SK-N-SH (cell line): ENCODE data around the gene FAM83E.

Experiments
- CHD2 ChIP-seq: fragments of 150-350 bp; IDR thresholded peaks from 2 replicates; pipeline ENCODE4 v1.6.1; 2018; ENCODE audit warnings: low read length; ENCODE audit not compliant: partially characterized antibody
- EZH2phosphoT487 ChIP-seq: fragments of 200-600 bp; sonication (generic); IDR thresholded peaks from 2 replicates; pipeline ENCODE4 v1.6.1; 2017; ENCODE audit warnings: low read depth, mixed run types, mild to moderate bottlenecking, antibody characterized with exemption, moderate library complexity, borderline replicate concordance
- FOXM1 ChIP-seq: IDR thresholded peaks from 2 replicates; pipeline ENCODE4 v1.4.0; 2012; ENCODE audit warnings: low read depth, mild to moderate bottlenecking
- POLR2AphosphoS5 ChIP-seq: IDR thresholded peaks from 2 replicates; pipeline ENCODE4 v1.6.1; 2012; ENCODE audit warnings: low read depth, low read length
- RAD21 ChIP-seq: IDR thresholded peaks from 2 replicates; pipeline ENCODE4 v1.6.1; 2012; ENCODE audit warnings: mild to moderate bottlenecking, low read length
- TF ChIP-seq, protein P1 (sequence below): fragments of 200-600 bp; sonication (generic); IDR thresholded peaks from 2 replicates; pipeline ENCODE4 v1.6.1; 2017; ENCODE audit warnings: antibody characterized with exemption, mild to moderate bottlenecking, moderate library complexity
- TF ChIP-seq, protein P2 (sequence below): IDR thresholded peaks from 2 replicates; pipeline ENCODE4 v1.4.0; 2012; ENCODE audit warnings: low read depth

DNA sequence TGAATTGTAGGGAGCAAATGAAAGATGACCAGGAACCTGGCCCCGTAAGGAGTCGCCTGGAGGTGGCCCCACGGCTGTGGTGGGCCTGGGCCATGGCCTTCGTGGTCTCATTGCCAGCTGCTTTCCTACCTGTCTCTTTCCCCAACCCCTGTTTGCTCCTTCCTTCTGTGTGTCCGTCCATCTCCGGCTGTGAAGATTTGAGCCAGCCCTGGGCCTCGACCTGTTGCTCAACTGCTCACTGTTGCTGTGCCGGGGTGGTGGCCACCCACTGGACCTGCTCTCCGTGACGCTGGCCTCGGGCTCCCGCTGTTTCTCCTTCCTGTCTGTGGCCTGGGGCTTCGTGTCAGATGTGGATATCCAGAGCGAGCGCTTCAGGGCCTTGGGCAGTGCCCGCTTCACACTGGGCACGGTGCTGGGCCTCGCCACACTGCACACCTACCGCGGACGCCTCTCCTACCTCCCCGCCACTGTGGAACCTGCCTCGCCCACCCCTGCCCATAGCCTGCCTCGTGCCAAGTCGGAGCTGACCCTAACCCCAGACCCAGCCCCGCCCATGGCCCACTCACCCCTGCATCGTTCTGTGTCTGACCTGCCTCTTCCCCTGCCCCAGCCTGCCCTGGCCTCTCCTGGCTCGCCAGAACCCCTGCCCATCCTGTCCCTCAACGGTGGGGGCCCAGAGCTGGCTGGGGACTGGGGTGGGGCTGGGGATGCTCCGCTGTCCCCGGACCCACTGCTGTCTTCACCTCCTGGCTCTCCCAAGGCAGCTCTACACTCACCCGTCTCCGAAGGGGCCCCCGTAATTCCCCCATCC is 13.8 kb upstream of the FAM83E start:
- TF ChIP-seq CHD2: no peak
- TF ChIP-seq, protein P1, sequence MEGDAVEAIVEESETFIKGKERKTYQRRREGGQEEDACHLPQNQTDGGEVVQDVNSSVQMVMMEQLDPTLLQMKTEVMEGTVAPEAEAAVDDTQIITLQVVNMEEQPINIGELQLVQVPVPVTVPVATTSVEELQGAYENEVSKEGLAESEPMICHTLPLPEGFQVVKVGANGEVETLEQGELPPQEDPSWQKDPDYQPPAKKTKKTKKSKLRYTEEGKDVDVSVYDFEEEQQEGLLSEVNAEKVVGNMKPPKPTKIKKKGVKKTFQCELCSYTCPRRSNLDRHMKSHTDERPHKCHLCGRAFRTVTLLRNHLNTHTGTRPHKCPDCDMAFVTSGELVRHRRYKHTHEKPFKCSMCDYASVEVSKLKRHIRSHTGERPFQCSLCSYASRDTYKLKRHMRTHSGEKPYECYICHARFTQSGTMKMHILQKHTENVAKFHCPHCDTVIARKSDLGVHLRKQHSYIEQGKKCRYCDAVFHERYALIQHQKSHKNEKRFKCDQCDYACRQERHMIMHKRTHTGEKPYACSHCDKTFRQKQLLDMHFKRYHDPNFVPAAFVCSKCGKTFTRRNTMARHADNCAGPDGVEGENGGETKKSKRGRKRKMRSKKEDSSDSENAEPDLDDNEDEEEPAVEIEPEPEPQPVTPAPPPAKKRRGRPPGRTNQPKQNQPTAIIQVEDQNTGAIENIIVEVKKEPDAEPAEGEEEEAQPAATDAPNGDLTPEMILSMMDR: no peak
- TF ChIP-seq EZH2phosphoT487: no peak
- TF ChIP-seq, protein P2, sequence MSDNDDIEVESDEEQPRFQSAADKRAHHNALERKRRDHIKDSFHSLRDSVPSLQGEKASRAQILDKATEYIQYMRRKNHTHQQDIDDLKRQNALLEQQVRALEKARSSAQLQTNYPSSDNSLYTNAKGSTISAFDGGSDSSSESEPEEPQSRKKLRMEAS: no peak
- no peak for TF ChIP-seq FOXM1
- TF ChIP-seq RAD21: no peak
- TF ChIP-seq POLR2AphosphoS5: no peak
